DOHH2 (cell line): ENCODE measurements around the gene CPEB4.

ENCODE experiments used
- H3F3A ChIP-seq: fragments of 200-600 bp; sonication (generic), shearing (Covaris generic); 2 replicates; pipeline ENCODE4 v1.6.0; 2016; ENCODE audit warnings: antibody characterized with exemption, mild to moderate bottlenecking; ENCODE audit not compliant: control insufficient read depth, insufficient read depth
- H3K27ac ChIP-seq: fragments of 200-600 bp; sonication (generic); 2 replicates; pipeline ENCODE4 v1.5.1; 2014; ENCODE audit warnings: low read depth, mild to moderate bottlenecking, low read length, moderate library complexity
- H3K27me3 ChIP-seq: fragments of 200-600 bp; sonication (generic); 2 replicates; pipeline ENCODE4 v1.6.1; 2014; ENCODE audit warnings: mild to moderate bottlenecking, low read length, mixed read lengths; ENCODE audit not compliant: control insufficient read depth
- H3K36me3 ChIP-seq: fragments of 200-600 bp; sonication (generic); 2 replicates; pipeline ENCODE4 v1.6.1; 2014; ENCODE audit warnings: mild to moderate bottlenecking, low read length, moderate library complexity, mixed read lengths; ENCODE audit not compliant: control insufficient read depth
- H3K4me1 ChIP-seq: fragments of 200-600 bp; sonication (generic); 2 replicates; pipeline ENCODE4 v1.6.1; 2014; ENCODE audit warnings: mild to moderate bottlenecking, low read length, mixed read lengths; ENCODE audit not compliant: control insufficient read depth
- H3K4me2 ChIP-seq: fragments of 200-600 bp; sonication (generic); 2 replicates; pipeline ENCODE4 v1.6.0; 2014; ENCODE audit warnings: mild to moderate bottlenecking, low read length, moderate library complexity
- H3K4me3 ChIP-seq: fragments of 200-600 bp; sonication (generic); 2 replicates; pipeline ENCODE4 v1.5.1; 2014; ENCODE audit warnings: mild to moderate bottlenecking, low read length, mixed read lengths
- H3K79me2 ChIP-seq: fragments of 200-600 bp; sonication (generic); 2 replicates; pipeline ENCODE4 v1.6.1; 2014; ENCODE audit warnings: mild to moderate bottlenecking, low read length, mixed read lengths; ENCODE audit not compliant: control insufficient read depth
- H3K9me2 ChIP-seq: fragments of 200-600 bp; sonication (generic); replicated peaks from 2 replicates; pipeline ENCODE4 v1.6.1; 2014; ENCODE audit warnings: mild to moderate bottlenecking, low read length, mixed read lengths; ENCODE audit not compliant: control insufficient read depth
- H3K9me3 ChIP-seq: fragments of 200-600 bp; sonication (generic); 2 replicates; pipeline ENCODE4 v1.6.1; 2014; ENCODE audit warnings: antibody characterized with exemption, low read length, mixed read lengths; ENCODE audit not compliant: control insufficient read depth, insufficient read depth
- H4K20me1 ChIP-seq: fragments of 200-600 bp; sonication (generic); 2 replicates; pipeline ENCODE4 v1.6.0; 2014; ENCODE audit warnings: low read depth, mild to moderate bottlenecking, antibody characterized with exemption, low read length, moderate library complexity; ENCODE audit not compliant: control insufficient read depth, insufficient read depth
- CTCF ChIP-seq: fragments of 200-600 bp; sonication (generic); IDR thresholded peaks from one replicate; pipeline ENCODE4 v1.5.1; 2014; ENCODE audit warnings: antibody characterized with exemption, mild to moderate bottlenecking, low read depth, low read length; ENCODE audit not compliant: poor library complexity, severe bottlenecking
- EZH2phosphoT487 ChIP-seq: fragments of 200-600 bp; sonication (generic); IDR thresholded peaks from 2 replicates; pipeline ENCODE4 v1.6.1; 2017; ENCODE audit warnings: borderline replicate concordance, mild to moderate bottlenecking, antibody characterized with exemption, low read length, moderate library complexity, mixed read lengths

Gene CPEB4

DNA sequence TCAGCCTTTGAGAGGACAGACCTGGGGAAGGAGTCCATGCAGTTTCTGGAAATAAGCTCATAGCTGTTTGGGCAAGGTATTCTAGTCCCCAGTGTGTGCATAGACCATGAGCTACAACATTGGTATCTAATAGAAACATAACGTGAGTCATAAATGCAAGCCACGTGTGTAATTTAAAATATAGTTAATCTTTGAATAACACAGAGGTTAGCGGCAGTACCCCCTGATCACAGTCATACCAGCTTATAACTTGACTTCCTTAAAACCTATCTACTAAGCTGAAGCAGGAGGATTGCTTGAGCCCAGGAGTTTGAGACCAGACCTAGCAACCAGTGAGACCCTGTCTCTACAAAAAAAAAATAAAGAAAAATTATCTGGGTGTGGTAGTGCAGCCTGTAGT, 46.4 kb upstream of the CPEB4 start:
- Histone ChIP-seq H3K9me2 (no peaks in the 10 kb centered on the region), H3K27ac (no peak overlapping the region), H3F3A (no peaks in the 10 kb centered on the region), H3K27me3 (no peaks in the 10 kb centered on the region), H3K4me3 (no peak overlapping the region), H3K9me3 (no peaks in the 10 kb centered on the region), H4K20me1 (no peaks in the 10 kb centered on the region), H3K4me1 (no peaks in the 10 kb centered on the region), H3K79me2 (no peaks in the 10 kb centered on the region), H3K36me3 (no peaks in the 10 kb centered on the region), H3K4me2 (no peak overlapping the region)
- TF ChIP-seq EZH2phosphoT487 (no peak), CTCF (no peak)

DNA sequence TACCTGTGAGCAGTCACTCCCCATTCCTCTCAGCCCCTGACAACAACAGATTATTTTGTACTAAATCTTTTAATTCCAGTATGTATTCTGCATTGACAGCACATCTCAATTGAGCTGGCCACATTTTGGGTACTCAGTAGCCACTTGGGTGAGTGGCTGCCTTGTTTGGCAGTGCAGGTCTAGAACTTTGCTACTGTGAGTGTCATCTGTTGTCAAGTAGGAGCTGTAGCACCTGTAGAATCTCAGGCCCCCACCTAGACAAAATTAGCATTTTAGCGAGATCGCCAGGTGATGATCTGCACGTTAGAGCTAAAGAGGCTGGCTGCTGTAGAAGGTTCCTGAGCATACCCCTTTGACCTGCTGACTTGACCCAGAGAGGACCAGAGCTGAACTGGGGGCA, 44.4 kb upstream of the CPEB4 start:
- no peaks in the 10 kb centered on the region for H3K9me2 ChIP-seq
- TF ChIP-seq EZH2phosphoT487 (no peak), CTCF (no peak)
- H3K36me3 ChIP-seq = no peaks in the 10 kb centered on the region

GRCh38 chr5:173845321-173845720, 42.8 kb upstream of the CPEB4 start:
- no peaks in the 10 kb centered on the region for H3K4me1 ChIP-seq
- H4K20me1 ChIP-seq = no peaks in the 10 kb centered on the region
- H3K9me2 ChIP-seq = no peaks in the 10 kb centered on the region
- TF ChIP-seq EZH2phosphoT487 = no peak
- no peak for TF ChIP-seq CTCF
- H3K79me2 ChIP-seq = no peaks in the 10 kb centered on the region
- no peak overlapping the region for H3K4me3 ChIP-seq
- no peak overlapping the region for H3K27ac ChIP-seq
- no peaks in the 10 kb centered on the region for H3K36me3 ChIP-seq
- no peaks in the 10 kb centered on the region for H3K27me3 ChIP-seq
- H3F3A ChIP-seq = no peaks in the 10 kb centered on the region
- H3K4me2 ChIP-seq = no peak overlapping the region
- 0 out of 2 replicates have a peak, but pooled peaks cover 2% of the 10 kb centered on the region for H3K9me3 ChIP-seq

More for the DNA sequence above, 44.4 kb upstream of the CPEB4 start:
- 0 out of 2 replicates have a peak, but pooled peaks cover 2% of the 10 kb centered on the region for H3K9me3 ChIP-seq
- no peaks in the 10 kb centered on the region for H3K4me1 ChIP-seq
- H3K4me2 ChIP-seq = no peak overlapping the region
- no peaks in the 10 kb centered on the region for H4K20me1 ChIP-seq
- no peak overlapping the region for H3K4me3 ChIP-seq
- H3K79me2 ChIP-seq = no peaks in the 10 kb centered on the region
- no peaks in the 10 kb centered on the region for H3K27me3 ChIP-seq
- no peak overlapping the region for H3K27ac ChIP-seq
- no peaks in the 10 kb centered on the region for H3F3A ChIP-seq
